Measurements from ENCODE around the gene CAV2.

DNA sequence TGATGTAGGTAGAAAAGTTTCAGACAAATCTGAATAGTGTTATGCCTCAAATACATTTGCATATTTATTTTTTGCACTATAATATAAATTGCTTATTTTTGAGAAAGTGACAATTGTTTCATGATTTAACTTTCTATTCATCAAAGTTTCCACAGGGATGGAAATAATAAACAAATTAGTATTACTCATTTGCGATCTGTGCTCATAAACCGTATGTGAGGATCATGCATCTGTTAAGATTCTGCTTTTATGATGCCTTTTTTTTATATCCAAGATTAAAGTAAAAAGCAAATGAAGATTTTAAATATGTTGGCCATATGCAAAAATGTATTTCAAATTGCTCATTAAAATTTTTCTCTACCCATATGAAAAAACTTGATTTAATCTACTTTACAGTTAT is 45.2 kb upstream of the CAV2 start:
- TF ChIP-seq GABPA (IDR thresholded peaks at IDR 0.05; ENCODE audit: borderline replicate concordance, insufficient read depth, low read length) = no peak
- no peak for TF ChIP-seq CEBPB (IDR thresholded peaks at IDR 0.05; ENCODE audit: low read depth, low read length)
- TF ChIP-seq SRF (IDR thresholded peaks at IDR 0.05; ENCODE audit: low read depth, low read length) = no peak
- TF ChIP-seq, protein P1, sequence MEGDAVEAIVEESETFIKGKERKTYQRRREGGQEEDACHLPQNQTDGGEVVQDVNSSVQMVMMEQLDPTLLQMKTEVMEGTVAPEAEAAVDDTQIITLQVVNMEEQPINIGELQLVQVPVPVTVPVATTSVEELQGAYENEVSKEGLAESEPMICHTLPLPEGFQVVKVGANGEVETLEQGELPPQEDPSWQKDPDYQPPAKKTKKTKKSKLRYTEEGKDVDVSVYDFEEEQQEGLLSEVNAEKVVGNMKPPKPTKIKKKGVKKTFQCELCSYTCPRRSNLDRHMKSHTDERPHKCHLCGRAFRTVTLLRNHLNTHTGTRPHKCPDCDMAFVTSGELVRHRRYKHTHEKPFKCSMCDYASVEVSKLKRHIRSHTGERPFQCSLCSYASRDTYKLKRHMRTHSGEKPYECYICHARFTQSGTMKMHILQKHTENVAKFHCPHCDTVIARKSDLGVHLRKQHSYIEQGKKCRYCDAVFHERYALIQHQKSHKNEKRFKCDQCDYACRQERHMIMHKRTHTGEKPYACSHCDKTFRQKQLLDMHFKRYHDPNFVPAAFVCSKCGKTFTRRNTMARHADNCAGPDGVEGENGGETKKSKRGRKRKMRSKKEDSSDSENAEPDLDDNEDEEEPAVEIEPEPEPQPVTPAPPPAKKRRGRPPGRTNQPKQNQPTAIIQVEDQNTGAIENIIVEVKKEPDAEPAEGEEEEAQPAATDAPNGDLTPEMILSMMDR (IDR thresholded peaks at IDR 0.05; ENCODE audit: control extremely low read depth in 1 of 3, insufficient read depth in 1 of 3, low read depth in 1 of 3, low read length in 3 of 3) = no peak
- no peak for TF ChIP-seq EGR1 (IDR thresholded peaks at IDR 0.05; ENCODE audit: borderline replicate concordance, low read depth, low read length)
- no peak for TF ChIP-seq CBX5 (IDR thresholded peaks at IDR 0.05; ENCODE audit: low read depth, low read length)
- TF ChIP-seq YY1 (IDR thresholded peaks at IDR 0.05; ENCODE audit: low read depth, low read length) = no peak
- no peak for TF ChIP-seq SIN3A (conservative IDR thresholded peaks at IDR 0.05 in 1 of 2, IDR thresholded peaks at IDR 0.05 in 1 of 2; ENCODE audit: low read depth in 1 of 2, low read length in 2 of 2)
- no peak for TF ChIP-seq PHF8 (conservative IDR thresholded peaks at IDR 0.05; ENCODE audit: low read depth, low read length)
- TF ChIP-seq CREB1 (IDR thresholded peaks at IDR 0.05) = no peak
- TF ChIP-seq FOSL1 (IDR thresholded peaks at IDR 0.05; ENCODE audit: insufficient read depth, low read depth, low read length) = no peak
- TF ChIP-seq BACH1 (IDR thresholded peaks at IDR 0.05; ENCODE audit: low read length) = no peak
- no peak for TF ChIP-seq TCF12 (IDR thresholded peaks at IDR 0.05; ENCODE audit: low read depth, low read length)
- no peak for TF ChIP-seq RAD21 (IDR thresholded peaks at IDR 0.05 in 1 of 2, conservative IDR thresholded peaks at IDR 0.05 in 1 of 2; ENCODE audit: low read depth in 2 of 2, low read length in 2 of 2)
